ENCODE results near the gene SEMA5A.

DNA sequence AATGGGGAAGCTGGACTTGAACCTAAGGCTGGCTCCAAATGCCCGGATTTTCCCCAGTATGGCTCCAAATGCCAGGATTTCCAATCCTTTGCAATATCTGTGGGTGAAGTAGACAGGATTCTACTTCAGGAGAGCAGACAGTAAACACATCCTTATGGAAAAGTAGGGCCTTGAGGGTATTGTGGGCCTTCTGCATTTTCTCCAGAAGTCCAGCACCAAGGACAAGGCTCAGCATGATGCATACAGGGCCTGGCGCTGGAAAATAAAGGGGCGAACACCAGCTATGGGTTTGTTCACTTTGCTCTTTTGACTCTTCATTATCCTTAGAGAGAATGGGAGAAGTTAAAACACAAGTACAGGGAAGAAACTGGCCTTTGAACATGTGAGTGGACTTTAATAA is 347.5 kb downstream of the SEMA5A start:
- TF ChIP-seq CTCF (IDR thresholded peaks at IDR 0.05) (no peak), NFYB (CRISPR knock-in tag; conservative IDR thresholded peaks at IDR 0.05; ENCODE audit: low read depth) (no peak), ZNF317 (CRISPR knock-in tag; IDR thresholded peaks at IDR 0.05; ENCODE audit: borderline replicate concordance, low read depth) (no peak), OVOL2 (CRISPR knock-in tag; IDR thresholded peaks at IDR 0.05; ENCODE audit: borderline replicate concordance) (no peak), SP1 (CRISPR knock-in tag; conservative IDR thresholded peaks at IDR 0.05) (no peak), MAX (CRISPR knock-in tag; IDR thresholded peaks at IDR 0.05) (no peak), ZMAT4 (CRISPR knock-in tag; IDR thresholded peaks at IDR 0.05) (no peak), TP53 (CRISPR knock-in tag; IDR thresholded peaks at IDR 0.05) (no peak), RORB (CRISPR knock-in tag; IDR thresholded peaks at IDR 0.05) (no peak), ZNF263 (CRISPR knock-in tag; IDR thresholded peaks at IDR 0.05; ENCODE audit: low read depth) (no peak)
- TF ChIP-seq, protein P1, sequence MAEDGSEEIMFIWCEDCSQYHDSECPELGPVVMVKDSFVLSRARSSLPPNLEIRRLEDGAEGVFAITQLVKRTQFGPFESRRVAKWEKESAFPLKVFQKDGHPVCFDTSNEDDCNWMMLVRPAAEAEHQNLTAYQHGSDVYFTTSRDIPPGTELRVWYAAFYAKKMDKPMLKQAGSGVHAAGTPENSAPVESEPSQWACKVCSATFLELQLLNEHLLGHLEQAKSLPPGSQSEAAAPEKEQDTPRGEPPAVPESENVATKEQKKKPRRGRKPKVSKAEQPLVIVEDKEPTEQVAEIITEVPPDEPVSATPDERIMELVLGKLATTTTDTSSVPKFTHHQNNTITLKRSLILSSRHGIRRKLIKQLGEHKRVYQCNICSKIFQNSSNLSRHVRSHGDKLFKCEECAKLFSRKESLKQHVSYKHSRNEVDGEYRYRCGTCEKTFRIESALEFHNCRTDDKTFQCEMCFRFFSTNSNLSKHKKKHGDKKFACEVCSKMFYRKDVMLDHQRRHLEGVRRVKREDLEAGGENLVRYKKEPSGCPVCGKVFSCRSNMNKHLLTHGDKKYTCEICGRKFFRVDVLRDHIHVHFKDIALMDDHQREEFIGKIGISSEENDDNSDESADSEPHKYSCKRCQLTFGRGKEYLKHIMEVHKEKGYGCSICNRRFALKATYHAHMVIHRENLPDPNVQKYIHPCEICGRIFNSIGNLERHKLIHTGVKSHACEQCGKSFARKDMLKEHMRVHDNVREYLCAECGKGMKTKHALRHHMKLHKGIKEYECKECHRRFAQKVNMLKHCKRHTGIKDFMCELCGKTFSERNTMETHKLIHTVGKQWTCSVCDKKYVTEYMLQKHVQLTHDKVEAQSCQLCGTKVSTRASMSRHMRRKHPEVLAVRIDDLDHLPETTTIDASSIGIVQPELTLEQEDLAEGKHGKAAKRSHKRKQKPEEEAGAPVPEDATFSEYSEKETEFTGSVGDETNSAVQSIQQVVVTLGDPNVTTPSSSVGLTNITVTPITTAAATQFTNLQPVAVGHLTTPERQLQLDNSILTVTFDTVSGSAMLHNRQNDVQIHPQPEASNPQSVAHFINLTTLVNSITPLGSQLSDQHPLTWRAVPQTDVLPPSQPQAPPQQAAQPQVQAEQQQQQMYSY (CRISPR knock-in tag; IDR thresholded peaks at IDR 0.05): no peak

Data from WTC11 (cell line).